Adipose tissue (tissue), 3 donors: ENCODE results near the gene PQBP1. TPM values are rescaled to one million over a fixed set of nuclear protein-coding genes. Genes with fewer than 3 reads are reported as not detected.

Source experiments
- H3K27ac ChIP-seq: one replicate; pipeline ENCODE4 v1.5.1; 2013; ENCODE audit warnings: low read depth, low read length
- WGBS, 3 donors: extraction: QIAGEN DNeasy Blood & Tissue Kit; methylation state at CpG; one replicate each; pipeline ENCODE4 v1.1.7; 2013; 5-methylcytosine and 5-hydroxymethylcytosine counted together
- polyA plus RNA-seq, 3 donors: library from polyadenylated mRNA; stranded (reverse); fragments of 200-250 nt; gene quantifications; one replicate each; pipeline ENCODE4 v1.2.3, GENCODE V29; 2013
- donor health status: healthy with polysubstance abuse.
- donor health status: Bipolar disorder and iron deficiency.
- donor health status: healthy.

The PQBP1 gene
- polyA plus RNA-seq, 3 donors = 60.3 to 78.0 (median 68.9) TPM

- 0 to 31% (median 1%) methylated on average over 38 to 55 of the region's 55 CpGs for WGBS, 3 donors
- H3K27ac ChIP-seq = no peak within 1 kb of the TSS
Measured at GRCh38 chrX:48918643-48919340, 21.1 kb downstream of the PQBP1 start, which contains the start of gene PIM2. PIM2 (minus strand) TSS chrX:48919024; CDS start chrX:48918834, 190 bp downstream.

GRCh38 chrX:48919360-48919841 is 21.7 kb downstream of the PQBP1 start:
- no peak overlapping the region for H3K27ac ChIP-seq
- 1 to 17% (median 1%) methylated on average over 15 of the region's 15 CpGs for WGBS, 3 donors

GRCh38 chrX:48919947-48920717 is 22.4 kb downstream of the PQBP1 start:
- no peak overlapping the region for H3K27ac ChIP-seq
- WGBS, 3 donors = 40 to 59% (median 56%) methylated on average over 8 of the region's 8 CpGs

GRCh38 chrX:48920718-48921104 is 23.0 kb downstream of the PQBP1 start:
- WGBS, 3 donors = 66 to 84% (median 84%) methylated on average over 4 of the region's 4 CpGs

GRCh38 chrX:48923771-48924170 is 26.0 kb downstream of the PQBP1 start:
- no peak overlapping the region for H3K27ac ChIP-seq
- 82 to 96% (median 91%) methylated on average over 10 to 13 of the region's 13 CpGs for WGBS, 3 donors

More at GRCh38 chrX:48920718-48921104, 23.0 kb downstream of the PQBP1 start:
- H3K27ac ChIP-seq = no peak overlapping the region

GRCh38 chrX:48924270-48924669 is 26.5 kb downstream of the PQBP1 start:
- whole genome bisulfite sequencing, 3 donors = 79 to 94% (median 84%) methylated on average over 3 to 5 of the region's 5 CpGs
- H3K27ac ChIP-seq = no peak overlapping the region

GRCh38 chrX:48927123-48927522 is 29.4 kb downstream of the PQBP1 start:
- no peak overlapping the region for H3K27ac ChIP-seq
- WGBS, 3 donors = 59 to 91% (median 78%) methylated on average over 5 of the region's 5 CpGs

- 64 to 86% (median 76%) methylated on average over 2 of the region's 2 CpGs for whole genome bisulfite sequencing, 3 donors
- H3K27ac ChIP-seq = no peak overlapping the region
Measured at GRCh38 chrX:48927736-48928382, 30.1 kb downstream of the PQBP1 start.

GRCh38 chrX:48933757-48934156 is 36.0 kb downstream of the PQBP1 start:
- H3K27ac ChIP-seq = no peak overlapping the region
- 75 to 92% (median 84%) methylated on average over 2 of the region's 2 CpGs for WGBS, 3 donors

- 71 to 82% (median 82%) methylated on average over 7 of the region's 7 CpGs for whole genome bisulfite sequencing, 3 donors
- no peak overlapping the region for H3K27ac ChIP-seq
Measured at GRCh38 chrX:48934581-48935300, 37.0 kb downstream of the PQBP1 start.

- WGBS, 3 donors = 93 to 100% (median 93%) methylated on average over 1 of the region's 1 CpG
- H3K27ac ChIP-seq = no peak overlapping the region
Measured at GRCh38 chrX:48935301-48935670, 37.6 kb downstream of the PQBP1 start.

- WGBS, 3 donors = 85 to 92% (median 87%) methylated on average over 8 of the region's 8 CpGs
- no peak overlapping the region for H3K27ac ChIP-seq
Measured at GRCh38 chrX:48936429-48937053, 38.8 kb downstream of the PQBP1 start.

- 34 to 55% (median 39%) methylated on average over 9 of the region's 9 CpGs for WGBS, 3 donors
- no peak overlapping the region for H3K27ac ChIP-seq
Measured at GRCh38 chrX:48937054-48937907, 39.6 kb downstream of the PQBP1 start.

- 44 to 55% methylated on average over 1 of the region's 1 CpG; no CpG with 5 or more reads in 1 of the 3 donors for WGBS, 3 donors
Measured at GRCh38 chrX:48938721-48939425, 41.1 kb downstream of the PQBP1 start.

GRCh38 chrX:48939524-48940228 is 41.9 kb downstream of the PQBP1 start:
- no peak overlapping the region for H3K27ac ChIP-seq
- 56 to 73% (median 60%) methylated on average over 3 of the region's 3 CpGs for WGBS, 3 donors

More at GRCh38 chrX:48938721-48939425, 41.1 kb downstream of the PQBP1 start:
- H3K27ac ChIP-seq = no peak overlapping the region

GRCh38 chrX:48940404-48940955 is 42.8 kb downstream of the PQBP1 start:
- WGBS, 3 donors = 66 to 86% (median 68%) methylated on average over 2 of the region's 2 CpGs
- H3K27ac ChIP-seq = no peak overlapping the region
